Posterior cingulate gyrus (tissue), 11 donors: Measurements from ENCODE around the gene RASSF3.
"Not testable (repeated sequence)": the region's sequence is repeated elsewhere in the genome, so short reads cannot be mapped to it uniquely, and the experiment has no call there.

ENCODE experiments used
- DNase-seq, 10 donors: peaks; one replicate each; pipeline versions ENCODE4 v3.0.0 to v3.0.0-alpha.2; 2020 to 2021; ENCODE audit warnings: mixed read lengths in 3 of 10
- intact Hi-C: fragments of 100-400 bp; cut with DNase I; formaldehyde crosslinking; loops from one replicate; pipeline ENCODE4 v1.15.1; 2023

Gene RASSF3

DNA sequence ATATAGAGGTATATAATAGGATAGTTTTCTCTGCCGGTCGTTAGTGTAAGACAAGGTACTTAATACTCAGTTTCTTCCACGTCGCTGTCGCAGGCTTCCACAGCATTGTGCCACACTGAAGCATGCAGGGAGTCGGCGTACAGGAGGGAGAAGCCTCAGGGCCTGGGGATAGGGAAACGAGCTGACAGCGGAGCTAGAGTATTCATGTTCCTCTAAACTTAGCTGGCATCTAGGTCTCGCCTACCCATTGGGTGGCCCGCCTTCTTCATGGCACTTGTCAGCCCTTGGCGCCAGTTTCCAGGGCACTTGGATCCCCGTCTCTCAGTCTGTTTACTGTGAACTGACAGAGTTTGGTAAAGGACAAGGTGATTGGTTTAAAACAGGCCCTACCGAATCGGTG, 75.3 kb downstream of the RASSF3 start:
- intact Hi-C loops, result no loop called here
- DNase-seq, result no peak

DNA sequence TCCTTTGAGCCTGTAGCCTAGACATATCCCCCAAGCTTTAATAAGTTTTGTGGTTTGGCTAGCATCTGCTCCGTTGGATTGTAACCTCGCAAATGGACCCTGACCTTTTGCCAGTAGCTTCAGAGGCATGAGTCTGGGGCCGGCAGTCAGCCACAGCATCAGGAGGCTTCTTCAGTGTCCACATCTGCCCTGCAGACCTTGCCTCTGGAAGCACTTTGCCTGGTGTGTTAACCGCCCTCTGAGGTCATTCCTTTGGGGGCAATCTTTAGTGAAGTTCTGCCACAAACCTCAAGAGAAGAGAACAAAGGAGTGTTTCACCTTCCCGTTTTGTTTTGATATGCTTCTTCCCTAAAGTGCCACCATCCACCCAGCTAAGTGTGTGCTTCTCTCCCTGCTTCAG, 77.5 kb downstream of the RASSF3 start:
- intact Hi-C loops, result no loop called here
- no peak for DNase-seq

DNA sequence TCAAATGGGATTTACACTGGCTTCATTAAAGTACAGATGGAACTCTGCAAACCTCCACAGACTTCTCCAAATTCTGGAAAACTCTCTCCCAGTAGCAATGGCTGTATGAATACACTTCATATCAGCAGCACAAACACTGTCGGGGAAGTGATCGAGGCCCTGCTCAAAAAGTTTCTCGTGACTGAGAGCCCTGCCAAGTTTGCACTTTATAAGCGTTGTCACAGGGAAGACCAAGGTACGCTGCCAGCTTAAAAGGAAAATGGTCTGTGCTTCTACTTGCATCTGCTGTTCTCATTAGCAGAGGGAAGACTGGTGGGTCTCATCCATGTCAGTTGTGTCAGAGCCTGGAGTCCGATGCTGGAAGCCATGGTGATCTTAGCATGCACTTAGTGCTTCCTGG, 77.9 kb downstream of the RASSF3 start:
- intact Hi-C loops, result no loop called here
- no peak for DNase-seq

DNA sequence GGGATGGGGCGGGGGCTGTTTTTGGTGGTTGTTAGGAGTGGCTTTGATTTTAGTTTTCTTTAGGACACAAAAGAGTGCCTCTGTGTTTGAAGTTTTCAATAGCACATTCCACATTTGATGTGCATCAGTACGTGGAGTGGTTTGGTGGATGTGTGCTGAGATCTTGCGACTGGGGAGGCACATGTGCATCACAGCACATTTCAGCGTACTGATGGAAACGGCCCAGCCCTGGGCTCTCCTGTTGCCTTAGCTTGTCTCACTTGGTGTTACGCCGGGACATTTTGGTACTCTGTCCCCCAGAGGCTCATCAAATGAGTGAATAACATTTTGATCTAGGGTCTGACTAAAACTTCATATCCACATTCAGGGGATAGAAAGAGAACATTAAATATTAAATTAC, 78.4 kb downstream of the RASSF3 start:
- DNase-seq, result no peak
- intact Hi-C loops, result no loop called here

DNA sequence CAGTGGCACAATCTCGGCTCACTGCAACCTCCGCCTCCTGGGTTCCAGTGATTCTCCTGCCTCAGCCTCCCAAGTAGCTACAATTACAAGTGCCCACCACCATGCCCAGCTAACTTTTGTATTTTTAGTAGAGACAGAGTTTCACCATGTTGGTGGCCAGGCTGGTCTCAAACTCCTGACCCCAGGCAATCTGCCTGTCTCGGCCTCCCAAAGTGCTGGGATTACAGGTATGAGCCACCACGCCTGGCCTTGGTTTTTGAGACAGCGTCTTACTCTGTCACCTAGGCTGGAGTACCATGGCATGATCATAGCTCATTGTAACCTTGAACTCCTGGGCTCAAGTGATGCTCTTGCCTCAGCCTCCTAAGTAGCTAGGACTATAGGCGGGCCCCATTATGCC, 79.9 kb downstream of the RASSF3 start:
- intact Hi-C loops, DNase-seq: not testable (repeated sequence)

DNA sequence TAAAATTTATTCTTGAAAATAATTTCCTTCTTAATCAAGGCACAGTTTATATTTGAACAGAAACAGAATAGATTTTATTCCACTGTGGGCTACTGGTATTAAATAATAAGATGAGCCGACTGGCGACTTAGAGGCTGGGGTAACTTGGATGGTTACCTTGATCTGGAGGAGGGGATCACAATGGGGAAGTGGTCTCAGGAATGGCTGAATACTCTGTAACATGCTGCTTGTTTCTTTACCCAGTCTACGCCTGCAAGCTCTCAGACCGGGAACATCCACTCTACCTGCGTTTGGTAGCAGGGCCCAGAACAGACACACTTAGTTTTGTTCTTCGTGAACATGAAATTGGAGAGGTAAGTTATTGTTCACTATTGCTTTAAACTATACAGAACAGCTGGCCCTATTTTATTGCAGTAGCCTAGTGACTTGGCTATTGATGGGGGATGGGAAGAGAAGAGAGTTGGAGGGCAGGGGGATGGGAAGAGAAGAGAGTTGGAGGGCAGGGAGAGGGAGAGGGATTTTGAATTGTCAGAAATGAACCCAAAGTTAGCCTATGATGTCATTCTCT, 81.0 kb downstream of the RASSF3 start:
- intact Hi-C loops, result no loop called here

DNA sequence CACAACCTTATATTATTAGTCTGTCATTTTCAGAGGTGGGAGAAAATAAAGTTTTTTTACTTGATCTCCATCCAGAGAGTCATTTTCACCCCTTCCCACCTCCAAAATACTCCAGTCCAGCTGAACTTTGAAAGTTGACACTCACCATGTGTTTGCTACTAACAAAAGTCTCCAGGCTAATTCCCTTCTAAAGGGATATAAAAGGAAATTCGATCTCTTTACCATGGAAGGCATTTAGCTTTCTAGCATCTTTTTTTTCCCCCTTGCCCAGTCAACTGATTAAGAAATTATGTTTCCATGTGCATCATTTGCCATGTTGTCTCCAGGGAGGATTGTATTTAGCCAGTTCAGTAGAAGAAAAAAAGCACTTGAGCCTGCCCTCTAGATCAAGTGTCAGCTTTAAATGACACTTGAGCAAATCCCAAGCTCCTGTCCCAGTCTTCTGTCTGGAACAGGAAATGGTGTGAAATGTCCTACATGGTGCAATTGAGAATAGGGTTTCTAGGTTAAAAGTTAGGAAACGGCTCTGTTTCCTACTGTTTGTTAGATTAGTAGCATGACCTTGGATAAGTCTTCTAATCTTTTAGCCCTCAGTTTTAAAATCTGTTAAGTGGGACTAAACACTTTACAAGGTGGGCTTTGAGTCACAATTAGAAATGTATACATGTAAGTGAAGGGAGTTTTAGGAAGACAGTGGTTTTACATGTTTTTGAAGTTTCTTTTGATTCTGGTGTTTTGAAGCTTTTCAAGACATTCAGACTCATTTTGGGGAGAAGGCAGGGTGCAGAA, 81.7 kb downstream of the RASSF3 start:
- no peak for DNase-seq
- intact Hi-C loops, result no loop called here

More for the DNA sequence above, 81.0 kb downstream of the RASSF3 start:
- DNase-seq, result no peak

DNA sequence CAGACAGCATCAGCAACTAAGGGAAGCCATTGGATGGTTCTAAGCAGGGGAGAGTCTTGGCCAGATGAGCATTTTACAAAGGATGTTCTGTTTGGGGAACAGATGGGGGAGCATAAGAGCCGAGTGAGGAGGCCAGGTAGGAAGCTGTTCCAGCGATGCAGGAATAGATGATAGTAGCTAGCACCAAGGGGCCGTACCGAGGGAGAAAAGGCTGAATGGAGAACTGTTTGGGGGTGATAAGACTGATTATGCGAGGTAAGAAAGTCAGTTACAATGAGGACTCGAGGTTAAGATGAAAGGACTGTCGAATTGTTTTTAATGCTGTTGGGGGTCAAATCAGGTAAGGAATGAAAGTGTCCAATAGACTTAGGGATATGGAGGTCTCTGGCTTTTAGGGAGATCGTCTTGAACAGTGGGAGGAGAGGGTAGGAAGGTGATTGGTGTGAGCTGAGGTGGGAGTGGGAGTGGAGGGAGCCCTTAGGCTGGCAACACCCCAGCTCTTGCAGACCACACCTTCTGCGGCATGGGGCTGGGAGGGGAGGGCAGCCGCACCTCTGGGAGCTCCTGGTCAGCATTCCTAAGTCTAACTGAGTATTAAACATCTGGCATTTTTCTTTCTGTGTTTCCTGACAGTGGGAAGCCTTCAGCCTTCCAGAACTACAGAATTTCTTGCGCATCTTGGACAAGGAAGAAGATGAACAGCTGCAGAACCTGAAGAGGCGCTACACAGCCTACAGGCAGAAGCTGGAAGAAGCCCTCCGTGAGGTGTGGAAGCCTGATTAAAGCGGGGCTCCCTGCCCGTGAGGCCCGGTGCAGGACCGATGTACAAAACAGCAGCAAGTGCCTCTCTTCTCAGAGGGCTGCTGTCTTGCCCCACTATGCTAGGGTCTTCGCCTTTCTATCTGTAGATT, 84.1 kb downstream of the RASSF3 start:
- DNase-seq, result peak in 1 of 10 donors; percentile 85
- intact Hi-C loops, result no loop called here

DNA sequence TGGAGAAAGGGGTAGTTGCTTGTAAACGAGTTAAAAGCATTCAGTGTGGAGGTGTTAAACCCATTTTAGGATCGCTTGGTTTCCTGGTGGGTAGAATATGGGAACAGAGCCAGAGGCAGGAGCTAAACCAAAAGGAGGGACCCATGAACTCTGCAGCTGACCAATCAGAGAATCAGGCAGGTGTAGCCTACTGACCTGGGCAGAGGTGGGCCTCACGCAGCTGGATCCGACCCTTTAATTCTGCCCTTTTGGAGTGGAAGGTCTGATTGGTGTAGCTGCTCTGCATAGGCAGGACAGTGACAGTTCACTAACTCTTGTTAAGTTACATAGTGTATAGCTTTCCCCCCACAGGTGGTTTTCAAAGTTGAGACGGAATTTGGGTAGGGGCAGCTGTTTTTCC, 85.3 kb downstream of the RASSF3 start:
- no peak for DNase-seq
- intact Hi-C loops, result no loop called here

DNA sequence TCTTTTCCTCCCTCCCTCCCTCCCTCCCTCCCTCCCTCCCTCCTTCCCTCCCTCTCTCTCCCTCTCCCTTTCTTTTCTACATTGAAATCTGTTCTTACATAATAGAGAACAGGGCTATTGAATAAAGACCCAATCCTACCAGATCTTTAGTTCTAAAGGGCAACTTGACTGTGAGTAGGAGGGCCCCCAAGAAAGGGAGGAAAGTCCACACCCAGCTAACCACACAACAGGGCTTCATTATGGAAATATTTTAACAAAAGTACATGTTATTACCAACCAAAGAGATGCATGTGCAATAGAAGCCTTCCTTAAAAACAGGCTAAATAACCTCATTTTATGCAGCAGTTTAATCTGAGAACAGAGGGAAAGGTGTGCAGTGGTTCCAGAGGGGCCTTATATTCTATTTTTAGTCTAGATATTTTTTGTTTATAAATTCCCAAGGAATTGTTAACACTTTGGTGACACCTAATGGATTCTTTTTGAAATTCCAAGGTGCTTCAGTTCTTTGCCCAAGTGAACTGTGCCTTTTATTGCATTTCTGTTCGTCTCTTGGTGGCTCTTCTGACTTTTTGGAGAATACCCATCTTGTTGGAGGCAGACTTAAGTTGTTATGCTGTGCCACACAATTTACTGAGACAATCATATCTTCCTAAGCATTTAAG, 85.9 kb downstream of the RASSF3 start:
- no peak for DNase-seq

DNA sequence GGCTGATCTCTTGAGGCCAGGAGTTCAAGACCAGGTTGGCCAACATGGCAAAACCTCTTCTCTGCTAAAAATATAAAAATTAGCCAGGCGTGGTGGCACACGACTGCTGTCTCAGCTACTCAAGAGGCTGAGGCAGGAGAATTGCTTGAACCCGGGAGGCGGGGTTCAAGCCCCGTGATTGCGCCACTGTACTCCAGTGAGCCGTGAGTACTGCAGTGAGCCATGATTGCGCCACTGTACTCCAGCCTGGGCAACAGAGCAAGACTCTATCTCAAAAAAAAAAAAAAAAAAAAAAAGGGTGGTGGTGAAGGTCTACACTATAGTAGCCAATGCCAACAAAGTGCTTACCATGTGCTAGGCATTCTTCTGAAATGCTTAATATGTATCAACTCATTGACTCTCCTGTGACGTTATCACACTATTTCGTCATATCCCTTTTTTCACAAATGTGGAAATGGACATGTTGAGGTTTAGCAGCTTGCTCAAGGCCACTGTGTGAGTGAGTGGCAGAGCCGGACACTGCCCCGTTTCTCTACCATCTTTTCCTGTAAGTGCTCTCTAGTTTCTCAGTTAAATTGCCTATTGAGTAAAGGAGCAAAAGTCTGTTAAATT, 89.3 kb downstream of the RASSF3 start:
- no peak for DNase-seq
- intact Hi-C loops, result no loop called here

More for the DNA sequence above, 85.9 kb downstream of the RASSF3 start:
- intact Hi-C loops, result no loop called here

DNA sequence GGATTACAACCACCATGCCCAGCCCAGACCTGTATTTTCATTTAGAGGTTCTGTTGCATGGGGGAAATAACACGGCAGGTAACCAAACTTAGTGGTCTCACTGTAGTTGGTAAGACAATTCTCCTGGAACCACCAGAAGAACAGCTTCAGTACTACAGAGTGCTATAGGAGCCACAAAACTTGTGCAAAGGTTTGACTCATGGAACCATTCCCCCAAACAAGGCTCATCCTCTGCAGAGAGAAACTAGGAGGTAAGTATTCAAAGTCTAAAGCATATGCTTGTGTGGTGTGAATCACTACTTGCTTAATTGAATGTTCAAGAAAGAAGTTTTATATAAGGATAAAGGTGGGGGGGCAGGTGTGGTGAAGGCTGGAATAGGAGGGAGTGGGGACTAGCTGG, 90.2 kb downstream of the RASSF3 start:
- intact Hi-C loops, result no loop called here
- DNase-seq, result no peak

DNA sequence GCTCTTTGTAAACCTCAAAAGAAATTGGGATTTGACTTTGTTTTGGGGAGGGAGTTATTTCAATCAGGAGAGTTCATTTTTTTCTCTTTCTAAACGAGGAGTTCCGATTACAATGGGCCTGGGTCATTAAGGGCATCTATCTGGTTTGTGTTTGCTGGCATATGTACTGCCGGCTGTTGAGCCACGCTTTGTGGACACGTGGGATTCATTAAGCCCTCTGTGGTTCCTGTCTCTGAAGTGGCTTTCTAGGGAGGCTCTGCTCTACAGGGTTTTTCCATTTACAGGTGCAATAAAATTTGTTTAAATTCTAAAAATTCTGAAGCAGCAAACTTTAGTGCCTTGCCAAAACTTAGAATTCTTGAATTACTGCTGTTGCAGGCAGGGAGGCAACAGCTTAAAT, 91.0 kb downstream of the RASSF3 start:
- intact Hi-C loops, result no loop called here
- no peak for DNase-seq

DNA sequence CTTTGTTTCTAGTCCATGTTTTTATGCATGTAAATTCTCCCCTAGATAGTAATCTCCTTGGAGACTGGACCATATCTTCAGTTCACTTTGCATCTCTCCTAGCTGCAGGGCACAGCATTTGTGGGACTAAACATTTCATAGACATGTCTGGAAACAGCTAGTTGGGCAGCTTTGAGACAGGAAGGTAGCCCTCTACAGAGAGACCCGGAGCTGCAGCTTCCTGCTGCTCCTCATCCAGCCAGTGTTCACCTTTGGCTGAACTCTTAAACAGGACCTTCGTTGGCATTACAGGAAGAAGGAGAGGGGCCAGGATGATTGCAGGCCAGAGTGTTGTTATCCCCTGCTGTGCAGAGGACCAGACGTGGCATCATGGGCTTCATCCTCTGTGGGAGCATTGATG, 96.0 kb downstream of the RASSF3 start:
- intact Hi-C loops, result no loop called here
- DNase-seq, result no peak

DNA sequence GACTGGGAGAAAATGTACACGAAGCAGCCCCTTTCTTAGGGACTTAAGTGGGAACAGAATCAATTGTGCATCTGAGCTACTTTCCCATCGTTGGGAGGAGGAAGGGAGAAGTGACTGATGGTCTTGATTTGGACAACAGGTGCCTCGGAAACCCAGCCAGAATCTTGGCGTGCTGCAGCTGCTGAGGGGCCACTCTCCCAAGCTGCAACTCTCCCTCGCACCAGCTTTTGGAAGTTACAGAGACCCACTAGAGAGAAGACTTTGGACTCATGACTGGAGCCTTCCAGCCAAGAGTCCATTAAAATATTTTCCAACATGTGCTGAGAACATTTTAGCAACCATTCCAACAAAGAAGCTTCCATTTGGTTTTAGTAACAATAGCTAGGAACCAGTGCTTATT, 96.6 kb downstream of the RASSF3 start:
- intact Hi-C loops, result no loop called here
- no peak for DNase-seq

DNA sequence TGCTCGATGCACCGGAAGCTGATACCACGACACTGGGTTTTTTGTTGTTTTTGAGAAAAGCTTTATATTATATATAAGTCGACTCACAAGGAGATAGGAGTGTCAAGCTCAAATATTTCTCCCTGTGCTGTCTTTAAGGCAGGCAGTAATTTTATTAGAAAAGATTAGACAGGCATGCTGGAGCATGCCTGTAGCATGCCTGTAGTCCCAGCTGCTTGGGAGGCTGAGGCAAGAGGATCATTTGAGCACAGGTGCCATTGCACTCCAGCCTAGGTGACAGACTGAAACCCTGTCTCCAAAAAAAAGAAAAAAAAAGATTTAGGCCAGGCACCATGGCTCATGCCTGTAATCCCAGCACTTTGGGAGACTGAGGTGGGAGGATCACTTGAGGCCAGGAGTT, 97.1 kb downstream of the RASSF3 start:
- intact Hi-C loops, result no loop called here
- DNase-seq, result no peak

DNA sequence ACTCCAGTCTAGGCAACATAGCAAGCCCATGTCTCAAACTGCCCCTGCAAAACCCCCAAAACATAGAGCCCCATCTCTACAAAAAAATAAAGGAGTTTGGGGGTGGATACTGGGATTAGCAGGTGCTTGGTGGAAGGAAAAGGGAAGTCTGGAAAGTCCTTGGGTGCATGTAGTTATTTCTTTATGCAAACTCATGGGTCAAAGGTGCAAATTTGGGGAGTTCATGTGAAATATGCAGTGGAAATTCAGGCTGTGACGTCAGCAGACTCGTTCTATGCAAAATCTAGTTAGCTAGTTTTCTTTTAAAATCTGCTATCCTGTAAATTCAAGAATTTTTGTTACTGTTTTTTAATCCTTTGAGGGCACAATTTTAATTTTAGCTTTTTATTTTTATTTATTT, 97.6 kb downstream of the RASSF3 start:
- intact Hi-C loops, result no loop called here
- no peak for DNase-seq

DNA sequence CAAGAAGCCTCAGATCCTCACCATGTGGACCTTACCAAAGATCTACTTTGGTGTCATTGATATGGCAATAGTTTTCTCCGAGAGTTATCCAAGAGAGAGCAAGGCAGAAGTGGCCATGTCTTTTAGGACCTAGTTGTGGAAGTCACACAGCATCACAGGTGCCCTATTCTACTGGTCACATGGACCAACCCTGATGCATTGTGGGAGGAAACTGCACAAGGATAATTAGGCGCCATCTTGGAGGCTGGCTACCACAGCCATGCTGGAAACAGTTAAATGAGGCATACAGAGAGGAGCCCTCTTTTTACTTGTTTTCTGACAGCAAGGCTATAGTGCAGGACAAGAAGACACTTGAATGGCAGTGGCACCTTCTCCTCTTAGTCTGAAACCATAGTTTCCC, 99.1 kb downstream of the RASSF3 start:
- intact Hi-C loops, result no loop called here
- no peak for DNase-seq

DNA sequence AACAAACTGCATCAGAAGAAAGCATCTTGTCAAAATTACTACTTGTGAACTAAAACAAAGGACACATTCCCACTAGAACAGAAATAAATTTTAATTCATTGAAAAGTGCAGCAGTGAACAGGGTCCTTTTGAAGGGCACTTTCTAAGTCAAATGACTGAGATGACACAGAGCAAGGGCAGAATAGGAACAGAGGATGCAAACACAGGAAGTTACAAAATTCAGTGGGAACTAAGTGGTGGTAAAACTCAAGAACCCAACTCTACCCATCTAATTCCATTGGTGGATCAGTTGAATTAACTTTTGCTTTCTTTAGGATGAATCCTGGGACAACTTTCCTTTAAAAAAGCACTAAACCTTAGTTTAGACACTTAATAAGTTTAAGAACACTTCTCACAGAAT, 103.1 kb downstream of the RASSF3 start:
- intact Hi-C loops, result no loop called here
- DNase-seq, result no peak

DNA sequence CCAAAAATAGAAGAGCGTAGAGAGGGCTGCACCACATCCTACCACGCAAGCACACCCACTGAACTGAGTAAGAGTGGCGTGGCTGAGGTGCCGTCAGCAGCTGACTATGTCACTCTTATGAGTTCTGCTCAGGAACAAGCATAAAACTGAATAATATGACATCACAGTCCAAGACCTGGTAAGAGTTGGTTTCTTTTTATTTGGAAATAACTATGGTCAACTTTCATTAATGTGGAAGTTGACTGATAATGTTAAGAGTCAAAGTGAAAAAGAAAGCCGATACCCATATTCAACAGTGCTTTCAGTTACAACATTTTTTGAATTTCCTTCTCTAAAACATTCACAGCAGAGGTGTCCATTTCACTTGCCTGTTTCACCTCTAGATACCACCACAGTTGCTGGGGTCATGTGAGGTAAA, 104.3 kb downstream of the RASSF3 start:
- DNase-seq, result no peak
- intact Hi-C loops, result no loop called here

DNA sequence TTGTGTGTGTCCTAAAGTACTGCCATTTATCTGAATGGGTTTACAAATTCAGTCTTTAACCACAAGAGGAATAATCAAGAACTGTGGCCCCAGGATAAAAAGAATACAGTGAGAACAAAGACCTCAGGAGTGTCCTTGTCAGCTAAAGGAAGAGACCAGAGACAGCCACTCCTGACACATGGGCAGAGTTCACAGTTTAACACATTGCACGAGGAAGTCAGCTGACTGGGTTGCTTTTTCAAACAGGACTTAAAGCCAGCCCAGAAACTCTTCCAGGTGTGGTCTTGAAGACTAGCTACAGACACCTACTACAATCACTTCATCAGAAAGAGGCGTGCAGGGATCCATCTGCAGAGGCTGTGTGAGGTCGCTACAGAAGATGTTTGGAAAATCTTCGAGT, 106.1 kb downstream of the RASSF3 start:
- DNase-seq, result no peak
- intact Hi-C loops, result no loop called here
